HCT116 (cell line): ENCODE data around the gene ARPC1A.

Experiments used
- ELF1 ChIP-seq: IDR thresholded peaks from 2 replicates; pipeline ENCODE4 v1.6.1; 2012; ENCODE audit warnings: low read depth, borderline replicate concordance
- EZH2 ChIP-seq: fragments of 200-600 bp; sonication (generic); IDR thresholded peaks from 2 replicates; pipeline ENCODE4 v1.6.1; 2017; ENCODE audit warnings: antibody characterized with exemption, mixed run types
- EZH2phosphoT487 ChIP-seq: fragments of 200-600 bp; IDR thresholded peaks from 2 replicates; pipeline ENCODE4 v1.6.1; 2018; ENCODE audit warnings: antibody characterized with exemption, borderline replicate concordance
- POLR2A ChIP-seq: IDR thresholded peaks from 2 replicates; pipeline ENCODE4 v1.7.0; 2011; ENCODE audit warnings: borderline replicate concordance; ENCODE audit not compliant: insufficient read depth, insufficient read length; ENCODE audit errors: extremely low read depth
- POLR2AphosphoS5 ChIP-seq: IDR thresholded peaks from 2 replicates; pipeline ENCODE4 v1.6.1; 2011; ENCODE audit warnings: mild to moderate bottlenecking, low read depth, low read length, moderate library complexity
- RAD21 ChIP-seq: IDR thresholded peaks from 2 replicates; pipeline ENCODE4 v1.6.1; 2012; ENCODE audit warnings: low read depth, mild to moderate bottlenecking
- SIN3A ChIP-seq: IDR thresholded peaks from 2 replicates; pipeline ENCODE4 v1.6.1; 2012; ENCODE audit warnings: low read depth
- SP1 ChIP-seq: IDR thresholded peaks from 2 replicates; pipeline ENCODE4 v1.6.1; 2012; ENCODE audit warnings: low read depth
- TF ChIP-seq, protein P1 (sequence below): IDR thresholded peaks from 2 replicates; pipeline ENCODE4 v1.6.1; 2011; ENCODE audit warnings: mild to moderate bottlenecking, low read length, moderate library complexity; ENCODE audit not compliant: insufficient replicate concordance; ENCODE audit errors: extremely low read depth
- TF ChIP-seq, protein P2 (sequence below), 3 experiments: fragments of 200-600 bp in 1 of 3; sonication (generic) in 1 of 3; IDR thresholded peaks in 2 of 3; conservative IDR thresholded peaks in 1 of 3; 2 replicates each; pipeline ENCODE4 v1.5.1; 2012 to 2017; ENCODE audit warnings: low read depth in 2 of 3, low read length in 2 of 3, antibody characterized with exemption in 1 of 3, borderline replicate concordance in 1 of 3, control low read depth in 1 of 3, mild to moderate bottlenecking in 1 of 3, mixed read lengths in 1 of 3, mixed run types in 1 of 3, moderate library complexity in 1 of 3; ENCODE audit not compliant: insufficient read depth in 1 of 3

DNA sequence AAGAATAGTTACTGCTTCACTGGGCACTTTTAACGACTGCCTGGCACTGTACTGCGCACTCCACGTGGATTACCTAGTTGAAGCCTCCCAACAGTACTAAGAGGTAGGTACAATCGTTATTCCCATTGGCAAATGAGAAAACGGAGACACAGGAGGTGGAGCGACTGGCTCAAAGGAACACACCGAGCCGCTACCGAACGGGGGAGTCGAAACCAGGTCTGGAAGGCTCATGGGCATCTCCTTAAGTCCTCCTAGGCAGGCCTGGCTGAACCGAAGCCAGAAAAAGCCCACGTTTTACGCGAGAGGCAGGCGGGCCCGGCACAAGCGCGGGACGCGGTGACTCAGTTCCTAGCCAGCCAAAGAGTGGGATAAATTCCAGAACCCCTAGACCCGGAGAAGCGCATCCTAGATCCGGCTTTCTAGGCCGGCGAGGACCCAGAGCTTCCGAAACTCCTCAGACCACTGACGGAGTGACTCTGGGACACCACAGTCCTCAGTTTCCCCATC is 82.2 kb downstream of the ARPC1A start:
- TF ChIP-seq SIN3A: no peak
- TF ChIP-seq, protein P1, sequence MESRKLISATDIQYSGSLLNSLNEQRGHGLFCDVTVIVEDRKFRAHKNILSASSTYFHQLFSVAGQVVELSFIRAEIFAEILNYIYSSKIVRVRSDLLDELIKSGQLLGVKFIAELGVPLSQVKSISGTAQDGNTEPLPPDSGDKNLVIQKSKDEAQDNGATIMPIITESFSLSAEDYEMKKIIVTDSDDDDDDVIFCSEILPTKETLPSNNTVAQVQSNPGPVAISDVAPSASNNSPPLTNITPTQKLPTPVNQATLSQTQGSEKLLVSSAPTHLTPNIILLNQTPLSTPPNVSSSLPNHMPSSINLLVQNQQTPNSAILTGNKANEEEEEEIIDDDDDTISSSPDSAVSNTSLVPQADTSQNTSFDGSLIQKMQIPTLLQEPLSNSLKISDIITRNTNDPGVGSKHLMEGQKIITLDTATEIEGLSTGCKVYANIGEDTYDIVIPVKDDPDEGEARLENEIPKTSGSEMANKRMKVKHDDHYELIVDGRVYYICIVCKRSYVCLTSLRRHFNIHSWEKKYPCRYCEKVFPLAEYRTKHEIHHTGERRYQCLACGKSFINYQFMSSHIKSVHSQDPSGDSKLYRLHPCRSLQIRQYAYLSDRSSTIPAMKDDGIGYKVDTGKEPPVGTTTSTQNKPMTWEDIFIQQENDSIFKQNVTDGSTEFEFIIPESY: no peak
- TF ChIP-seq, protein P2, sequence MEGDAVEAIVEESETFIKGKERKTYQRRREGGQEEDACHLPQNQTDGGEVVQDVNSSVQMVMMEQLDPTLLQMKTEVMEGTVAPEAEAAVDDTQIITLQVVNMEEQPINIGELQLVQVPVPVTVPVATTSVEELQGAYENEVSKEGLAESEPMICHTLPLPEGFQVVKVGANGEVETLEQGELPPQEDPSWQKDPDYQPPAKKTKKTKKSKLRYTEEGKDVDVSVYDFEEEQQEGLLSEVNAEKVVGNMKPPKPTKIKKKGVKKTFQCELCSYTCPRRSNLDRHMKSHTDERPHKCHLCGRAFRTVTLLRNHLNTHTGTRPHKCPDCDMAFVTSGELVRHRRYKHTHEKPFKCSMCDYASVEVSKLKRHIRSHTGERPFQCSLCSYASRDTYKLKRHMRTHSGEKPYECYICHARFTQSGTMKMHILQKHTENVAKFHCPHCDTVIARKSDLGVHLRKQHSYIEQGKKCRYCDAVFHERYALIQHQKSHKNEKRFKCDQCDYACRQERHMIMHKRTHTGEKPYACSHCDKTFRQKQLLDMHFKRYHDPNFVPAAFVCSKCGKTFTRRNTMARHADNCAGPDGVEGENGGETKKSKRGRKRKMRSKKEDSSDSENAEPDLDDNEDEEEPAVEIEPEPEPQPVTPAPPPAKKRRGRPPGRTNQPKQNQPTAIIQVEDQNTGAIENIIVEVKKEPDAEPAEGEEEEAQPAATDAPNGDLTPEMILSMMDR (IDR thresholded peaks at IDR 0.05 in 2 of 3, conservative IDR thresholded peaks at IDR 0.05 in 1 of 3; ENCODE audit: borderline replicate concordance in 1 of 3, insufficient read depth in 1 of 3, low read depth in 2 of 3, low read length in 2 of 3): no peak
- no peak for TF ChIP-seq EZH2
- TF ChIP-seq SP1: no peak
- no peak for TF ChIP-seq RAD21
- no peak for TF ChIP-seq POLR2AphosphoS5
- no peak for TF ChIP-seq ELF1
- TF ChIP-seq EZH2phosphoT487: no peak
- no peak for TF ChIP-seq POLR2A
